ENCODE measurements around the gene CHRNE.
A peak's percentile ranks its signal among the peaks of the same experiment; 100 is the strongest.

Gene CHRNE

GRCh38 chr17:4903051-4903818 is at the start of gene CHRNE:
Gene CHRNE (minus strand): TSS chr17:4903098. CDS start chr17:4903063, 35 bp downstream.
- DNase-seq = peak; percentile 81

GRCh38 chr17:4951486-4951885 is 48.6 kb upstream of the CHRNE start:
- DNase-seq = no peak

- DNase-seq = no peak
These were observed 47.9 kb upstream of the CHRNE start, which contains the start of gene ENO3 for GRCh38 chr17:4950746-4951204. Gene ENO3 (plus strand): TSS chr17:4951119. CDS start chr17:4951830, 711 bp downstream.

GRCh38 chr17:4950075-4950745 is 47.3 kb upstream of the CHRNE start:
- peak; percentile 8 for DNase-seq

GRCh38 chr17:4949321-4950074 is 46.6 kb upstream of the CHRNE start:
- peak; percentile 33 for DNase-seq

GRCh38 chr17:4948931-4949320 is 46.0 kb upstream of the CHRNE start:
- peak; percentile 77 for DNase-seq

- DNase-seq = peak; percentile 85
These were observed 45.5 kb upstream of the CHRNE start, which contains the start of gene PFN1 for GRCh38 chr17:4948166-4948930. Gene PFN1 (minus strand): TSS chr17:4948530. CDS start chr17:4948394, 136 bp downstream.

GRCh38 chr17:4947411-4948165 is 44.7 kb upstream of the CHRNE start:
- DNase-seq = peak; percentile 9

GRCh38 chr17:4947010-4947410 is 44.1 kb upstream of the CHRNE start:
- DNase-seq = no peak

- no peak for DNase-seq
These were observed 43.5 kb upstream of the CHRNE start for GRCh38 chr17:4946312-4946976.

GRCh38 chr17:4945944-4946280 is 43.0 kb upstream of the CHRNE start:
- DNase-seq = no peak

GRCh38 chr17:4945176-4945943 is 42.5 kb upstream of the CHRNE start:
- DNase-seq = no peak

GRCh38 chr17:4944554-4945175 is 41.8 kb upstream of the CHRNE start:
- no peak for DNase-seq

- no peak for DNase-seq
These were observed 41.3 kb upstream of the CHRNE start for GRCh38 chr17:4944163-4944553.

- DNase-seq = no peak
These were observed 40.0 kb upstream of the CHRNE start for GRCh38 chr17:4942760-4943508.

GRCh38 chr17:4941319-4941610 is 38.4 kb upstream of the CHRNE start:
- no peak for DNase-seq

GRCh38 chr17:4940555-4941318 is 37.8 kb upstream of the CHRNE start:
- no peak for DNase-seq

- peak; percentile 98 for DNase-seq
These were observed 37.1 kb upstream of the CHRNE start, which contains the start of the genes RNF167 and SLC25A11 for GRCh38 chr17:4939796-4940554. Gene RNF167 (plus strand): TSS chr17:4940268. CDS start chr17:4940910, 642 bp downstream. Gene SLC25A11 (minus strand): TSS chr17:4940046. CDS start chr17:4939910, 136 bp downstream.
